Astrocyte (in vitro differentiated cells and primary cell): ENCODE results near the gene JHY. TPM values are rescaled to one million over a fixed set of nuclear protein-coding genes. Genes with fewer than 3 reads are reported as not detected.

ENCODE experiments used
- DNase-seq: peaks from one replicate; pipeline ENCODE4 v3.0.0-alpha.2; 2010; ENCODE audit warnings: low read depth
- FAIRE-seq: peaks from 2 replicates; lab custom pipeline; 2011; peaks lifted over from hg19 to GRCh38; lab: Jason Lieb, UNC
- H2AFZ ChIP-seq: 2 replicates; pipeline ENCODE4 v1.6.0; 2012; ENCODE audit warnings: low read depth, low read length, inconsistent platforms
- H3K27ac ChIP-seq: 2 replicates; pipeline ENCODE4 v1.5.1; 2011; ENCODE audit warnings: low read depth, low read length, inconsistent platforms
- H3K27me3 ChIP-seq: 2 replicates; pipeline ENCODE4 v1.6.0; 2011; ENCODE audit warnings: low read length, inconsistent platforms; ENCODE audit not compliant: insufficient read depth
- H3K36me3 ChIP-seq: 2 replicates; pipeline ENCODE4 v1.5.1; 2011; ENCODE audit warnings: low read length, inconsistent platforms; ENCODE audit not compliant: insufficient read depth
- H3K4me1 ChIP-seq: 2 replicates; pipeline ENCODE4 v1.5.1; 2011; ENCODE audit warnings: low read length, inconsistent platforms; ENCODE audit not compliant: insufficient read depth
- H3K4me2 ChIP-seq: 2 replicates; pipeline ENCODE4 v1.6.0; 2012; ENCODE audit warnings: low read length, inconsistent platforms
- H3K4me3 ChIP-seq: 2 replicates; pipeline ENCODE4 v1.5.1; 2011; ENCODE audit warnings: low read depth, mild to moderate bottlenecking, low read length, inconsistent platforms; ENCODE audit not compliant: insufficient read depth
- H3K79me2 ChIP-seq: 2 replicates; pipeline ENCODE4 v1.6.0; 2012; ENCODE audit warnings: mild to moderate bottlenecking, low read length, inconsistent platforms; ENCODE audit not compliant: insufficient read depth
- H3K9ac ChIP-seq: 2 replicates; pipeline ENCODE4 v1.6.0; 2012; ENCODE audit warnings: mild to moderate bottlenecking, low read length, inconsistent platforms
- H3K9me3 ChIP-seq: 2 replicates; pipeline ENCODE4 v1.5.1; 2012; ENCODE audit warnings: low read depth, mild to moderate bottlenecking, low read length, inconsistent platforms; ENCODE audit not compliant: insufficient read depth
- H4K20me1 ChIP-seq: 2 replicates; pipeline ENCODE4 v1.6.0; 2012; ENCODE audit warnings: low read length, inconsistent platforms; ENCODE audit not compliant: insufficient read depth
- H3K27ac Mint-ChIP-seq: one replicate; pipeline ENCODE4 v1.8.0; 2021; ENCODE audit warnings: mild to moderate bottlenecking, mixed read lengths; ENCODE audit not compliant: unreplicated experiment
- H3K27me3 Mint-ChIP-seq: one replicate; pipeline ENCODE4 v1.8.0; 2021; ENCODE audit warnings: low read depth, mixed read lengths; ENCODE audit not compliant: unreplicated experiment
- H3K36me3 Mint-ChIP-seq: one replicate; pipeline ENCODE4 v1.8.0; 2021; ENCODE audit warnings: low read depth, mixed read lengths; ENCODE audit not compliant: unreplicated experiment
- H3K4me1 Mint-ChIP-seq: one replicate; pipeline ENCODE4 v1.8.0; 2021; ENCODE audit warnings: low read depth, mixed read lengths; ENCODE audit not compliant: unreplicated experiment
- H3K4me3 Mint-ChIP-seq: one replicate; pipeline ENCODE4 v1.8.0; 2021; ENCODE audit warnings: mild to moderate bottlenecking, moderate library complexity, mixed read lengths; ENCODE audit not compliant: unreplicated experiment
- H3K9me3 Mint-ChIP-seq: one replicate; pipeline ENCODE4 v1.8.0; 2021; ENCODE audit warnings: mild to moderate bottlenecking, mixed read lengths; ENCODE audit not compliant: unreplicated experiment
- EZH2 ChIP-seq: IDR thresholded peaks from 2 replicates; pipeline ENCODE4 v1.6.1; 2012; ENCODE audit warnings: mild to moderate bottlenecking, low read length, inconsistent platforms; ENCODE audit not compliant: insufficient read depth
- total RNA-seq: library from RNA; stranded (reverse); gene quantifications from 2 replicates; pipeline ENCODE4 v1.2.1, GENCODE V29; 2021
- TF ChIP-seq, protein P1 (sequence below): IDR thresholded peaks from 2 replicates; pipeline ENCODE4 v1.5.1; 2011; ENCODE audit warnings: low read depth, mild to moderate bottlenecking, inconsistent platforms, low read length, moderate library complexity; ENCODE audit not compliant: insufficient read depth

JHY gene
- total RNA-seq, 1 donor from 2014 or later: 2.7 TPM

DNA sequence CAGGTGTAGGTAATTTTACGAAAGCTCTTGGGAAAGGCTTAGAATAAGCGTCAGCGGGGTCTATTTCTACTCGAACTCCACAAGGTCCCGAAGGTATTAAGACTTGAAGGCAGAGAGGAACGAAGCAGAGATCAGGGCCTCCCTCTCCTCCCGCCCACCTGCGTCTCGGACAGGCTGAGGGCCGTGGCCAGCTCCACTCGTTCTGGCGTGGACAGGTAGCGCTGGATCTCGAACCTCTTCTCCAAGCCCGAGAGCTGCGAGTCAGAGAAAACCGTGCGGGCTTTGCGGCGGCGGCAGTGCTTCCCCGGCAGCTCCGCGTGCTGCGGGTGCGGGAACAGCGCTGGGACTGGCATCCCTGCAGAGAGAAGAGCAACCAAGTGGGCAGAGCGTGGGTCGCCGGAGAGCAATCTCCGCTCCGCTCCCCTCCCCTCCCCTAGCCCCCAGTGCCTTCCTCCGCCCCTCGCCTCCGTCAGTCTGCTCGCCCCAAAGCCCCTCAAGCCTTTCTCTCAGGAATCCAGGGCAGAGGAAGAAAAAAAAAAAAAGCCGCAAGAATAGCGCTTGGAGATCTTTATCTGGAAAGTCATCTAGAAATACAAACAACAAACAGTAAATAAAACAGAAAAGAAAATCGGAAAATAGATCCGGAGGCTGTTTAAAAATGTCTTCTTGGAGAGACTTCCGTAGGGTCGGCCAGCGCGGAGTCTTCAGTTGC is 96.7 kb downstream of the JHY start:
- Histone ChIP-seq H3K4me3 (no peak overlapping the region), H3K9me3 (no peaks in the 10 kb centered on the region), H3K27ac (no peak overlapping the region), H3K79me2 (no peaks in the 10 kb centered on the region), H3K27me3 (peaks cover 95% of the 10 kb centered on the region), H4K20me1 (peaks cover 16% of the 10 kb centered on the region), H3K4me2 (no peak overlapping the region), H3K4me1 (peaks cover 4% of the 10 kb centered on the region), H2AFZ (no peak overlapping the region), H3K36me3 (no peaks in the 10 kb centered on the region), H3K9ac (no peak overlapping the region)
- Mint-ChIP-seq H3K9me3 (peaks cover 7% of the 10 kb centered on the region), H3K27me3 (peaks cover 88% of the 10 kb centered on the region), H3K4me1 (peaks cover 7% of the 10 kb centered on the region), H3K27ac (peak overlapping the region; percentile 4), H3K36me3 (no peaks in the 10 kb centered on the region), H3K4me3 (no peak overlapping the region)
- DNase-seq (no peak), FAIRE-seq (no peak)
- TF ChIP-seq, protein P1, sequence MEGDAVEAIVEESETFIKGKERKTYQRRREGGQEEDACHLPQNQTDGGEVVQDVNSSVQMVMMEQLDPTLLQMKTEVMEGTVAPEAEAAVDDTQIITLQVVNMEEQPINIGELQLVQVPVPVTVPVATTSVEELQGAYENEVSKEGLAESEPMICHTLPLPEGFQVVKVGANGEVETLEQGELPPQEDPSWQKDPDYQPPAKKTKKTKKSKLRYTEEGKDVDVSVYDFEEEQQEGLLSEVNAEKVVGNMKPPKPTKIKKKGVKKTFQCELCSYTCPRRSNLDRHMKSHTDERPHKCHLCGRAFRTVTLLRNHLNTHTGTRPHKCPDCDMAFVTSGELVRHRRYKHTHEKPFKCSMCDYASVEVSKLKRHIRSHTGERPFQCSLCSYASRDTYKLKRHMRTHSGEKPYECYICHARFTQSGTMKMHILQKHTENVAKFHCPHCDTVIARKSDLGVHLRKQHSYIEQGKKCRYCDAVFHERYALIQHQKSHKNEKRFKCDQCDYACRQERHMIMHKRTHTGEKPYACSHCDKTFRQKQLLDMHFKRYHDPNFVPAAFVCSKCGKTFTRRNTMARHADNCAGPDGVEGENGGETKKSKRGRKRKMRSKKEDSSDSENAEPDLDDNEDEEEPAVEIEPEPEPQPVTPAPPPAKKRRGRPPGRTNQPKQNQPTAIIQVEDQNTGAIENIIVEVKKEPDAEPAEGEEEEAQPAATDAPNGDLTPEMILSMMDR: no peak
- TF ChIP-seq EZH2: peak; percentile 60

DNA sequence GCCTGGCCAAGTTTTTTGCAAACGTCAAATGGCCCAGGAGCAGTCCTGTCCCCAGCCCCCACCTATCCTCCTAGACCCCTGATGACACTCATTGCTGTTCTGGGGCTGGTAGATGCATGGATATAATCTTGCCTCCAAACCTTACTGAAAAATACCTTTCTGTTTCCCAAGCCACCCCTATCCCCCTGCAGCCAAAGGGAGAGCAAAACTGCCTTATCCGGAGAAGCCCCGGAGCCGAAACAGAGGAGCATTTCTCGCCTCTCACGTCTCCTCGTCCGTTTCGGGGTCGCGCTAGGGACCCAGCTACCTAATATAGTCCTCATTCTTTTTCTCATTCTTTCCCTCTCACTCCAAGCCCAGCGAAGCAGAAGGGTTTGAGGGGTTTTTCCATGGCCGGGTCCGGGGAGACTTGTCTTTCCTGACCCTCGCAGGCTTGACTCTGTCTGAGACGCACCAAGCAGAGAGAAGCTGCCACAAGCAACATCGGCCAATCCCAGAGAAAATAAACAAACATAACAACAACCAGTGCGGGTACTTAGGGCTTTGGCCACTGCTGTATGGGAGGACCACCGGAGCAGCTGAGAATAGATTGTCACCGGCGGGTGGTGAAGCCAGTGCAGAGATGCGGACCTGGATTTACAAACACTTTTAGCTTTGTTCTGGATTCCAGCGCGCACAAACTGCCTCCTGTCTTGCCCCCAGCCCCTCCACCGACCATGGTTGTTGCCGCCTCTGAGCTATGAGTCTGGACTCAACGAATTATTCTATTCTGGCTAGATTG is 97.4 kb downstream of the JHY start:
- H3K27ac Mint-ChIP-seq: peak overlapping the region; percentile 4
- peaks cover 82% of the 10 kb centered on the region for H3K27me3 Mint-ChIP-seq
- Histone ChIP-seq H3K9ac (no peak overlapping the region), H3K27ac (no peak overlapping the region), H3K4me1 (peaks cover 4% of the 10 kb centered on the region), H3K79me2 (no peaks in the 10 kb centered on the region), H2AFZ (no peak overlapping the region), H3K27me3 (peaks cover 95% of the 10 kb centered on the region), H3K36me3 (no peaks in the 10 kb centered on the region), H3K4me2 (no peak overlapping the region), H3K4me3 (no peak overlapping the region), H3K9me3 (no peaks in the 10 kb centered on the region), H4K20me1 (peaks cover 16% of the 10 kb centered on the region)
- DNase-seq (no peak), FAIRE-seq (no peak)
- H3K4me3 Mint-ChIP-seq: no peak overlapping the region
- no peaks in the 10 kb centered on the region for H3K36me3 Mint-ChIP-seq
- TF ChIP-seq, protein P1: no peak
- no peak for TF ChIP-seq EZH2
- peaks cover 7% of the 10 kb centered on the region for H3K4me1 Mint-ChIP-seq
- peaks cover 7% of the 10 kb centered on the region for H3K9me3 Mint-ChIP-seq
